Measurements from ENCODE around the gene CHRDL2. TPM values are rescaled to one million over a fixed set of nuclear protein-coding genes. Genes with fewer than 3 reads are reported as not detected.
A peak's percentile ranks its signal among the peaks of the same experiment; 100 is the strongest.

CHRDL2 gene
- total RNA-seq, 1 experiment from 2014 or later = 7.7 TPM

- Histone ChIP-seq H3K9me3 (ENCODE audit: low read depth, low read length, poor library complexity, severe bottlenecking) (no peaks in the 10 kb centered on the region), H3K4me1 (ENCODE audit: insufficient read depth, low read length, poor library complexity, severe bottlenecking) (no peaks in the 10 kb centered on the region), H3K4me3 (ENCODE audit: low read depth, low read length, poor library complexity, severe bottlenecking) (no peak overlapping the region), H3K27ac (ENCODE audit: low read depth, low read length, poor library complexity, severe bottlenecking) (no peak overlapping the region), H3K36me3 (ENCODE audit: insufficient read depth, low read length, poor library complexity, severe bottlenecking) (no peaks in the 10 kb centered on the region), H3K27me3 (replicated peaks; ENCODE audit: insufficient read depth, low read depth, low read length, poor library complexity) (no peaks in the 10 kb centered on the region)
- TF ChIP-seq EZH2 (IDR thresholded peaks at IDR 0.05; ENCODE audit: borderline replicate concordance, low read depth, low read length, poor library complexity, severe bottlenecking) (no peak), CTCF (conservative IDR thresholded peaks at IDR 0.05; ENCODE audit: low read depth, low read length) (no peak)
- intact Hi-C loops (cut with micrococcal nuclease; ENCODE audit: unreplicated experiment) = loop anchor here (5.0 kb wide), 1 partner anchor 169 kb away; no protein-coding TSS in a partner anchor
- DNase-seq (ENCODE audit: low spot score) = no peak
- BruUV-seq (replicated peaks) = no TSS peak
- ChIA-PET POLR2A (ENCODE audit: low non-redundant PET) (no interaction called here), CTCF (interaction anchor here (0.8 to 2.7 kb wide), 7 partner anchors 12 to 503 kb away, joined by 3 to 35 read pairs (median 5); no protein-coding TSS in a partner anchor)
These were observed 28.0 kb downstream of the CHRDL2 start for GRCh38 chr11:74703211-74703610.

DNA sequence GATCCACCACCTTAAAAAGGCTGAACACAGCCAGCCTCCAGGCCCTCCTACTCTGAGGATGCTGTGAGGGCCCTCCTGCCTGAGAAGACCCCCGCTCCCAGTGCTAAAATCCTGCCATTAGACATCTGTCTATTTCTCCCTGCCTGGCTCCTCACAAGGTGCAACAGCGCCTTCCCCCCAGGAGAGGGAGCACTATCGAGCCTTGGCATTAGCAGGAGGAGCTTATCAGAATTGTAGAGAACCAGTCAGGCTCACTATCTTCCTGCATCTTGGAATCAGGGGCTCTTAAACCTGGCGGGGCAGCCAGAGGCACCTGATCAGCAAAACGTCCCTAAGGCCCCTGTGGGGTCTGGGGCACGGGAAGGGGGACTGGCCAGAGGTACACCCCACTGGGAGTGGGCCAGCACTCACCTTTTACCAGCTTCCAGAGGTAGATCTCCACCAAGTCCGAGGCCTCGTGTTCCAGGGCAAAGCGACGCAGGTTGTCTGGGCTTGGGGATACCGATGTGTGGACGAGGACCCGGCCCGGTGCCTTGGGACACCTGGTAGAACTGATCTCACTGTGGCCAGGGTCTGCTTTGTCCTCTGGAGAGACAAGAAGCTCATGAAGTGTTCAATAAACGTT, 28.7 kb downstream of the CHRDL2 start:
- intact Hi-C loops (cut with micrococcal nuclease; ENCODE audit: unreplicated experiment) = loop anchor here (1.0 to 5.0 kb wide), 2 partner anchors 37 to 170 kb away; no protein-coding TSS in a partner anchor
- DNase-seq (ENCODE audit: low spot score) = peak; percentile 84
- Histone ChIP-seq H3K4me1 (ENCODE audit: insufficient read depth, low read length, poor library complexity, severe bottlenecking) (no peaks in the 10 kb centered on the region), H3K9me3 (ENCODE audit: low read depth, low read length, poor library complexity, severe bottlenecking) (no peaks in the 10 kb centered on the region), H3K27ac (ENCODE audit: low read depth, low read length, poor library complexity, severe bottlenecking) (no peak overlapping the region), H3K4me3 (ENCODE audit: low read depth, low read length, poor library complexity, severe bottlenecking) (no peak overlapping the region), H3K27me3 (replicated peaks; ENCODE audit: insufficient read depth, low read depth, low read length, poor library complexity) (no peaks in the 10 kb centered on the region), H3K36me3 (ENCODE audit: insufficient read depth, low read length, poor library complexity, severe bottlenecking) (no peaks in the 10 kb centered on the region)
- TF ChIP-seq CTCF (conservative IDR thresholded peaks at IDR 0.05; ENCODE audit: low read depth, low read length) (peak; percentile 97), EZH2 (IDR thresholded peaks at IDR 0.05; ENCODE audit: borderline replicate concordance, low read depth, low read length, poor library complexity, severe bottlenecking) (no peak)
- ChIA-PET POLR2A (ENCODE audit: low non-redundant PET) (no interaction called here), CTCF (interaction anchor here (0.5 to 2.7 kb wide), 17 partner anchors 8 to 546 kb away, joined by 3 to 35 read pairs (median 4); no protein-coding TSS in a partner anchor)
- BruUV-seq (replicated peaks) = no TSS peak

GRCh38 chr11:74701351-74701750, 29.9 kb downstream of the CHRDL2 start:
- H3K9me3 ChIP-seq (ENCODE audit: low read depth, low read length, poor library complexity, severe bottlenecking) = no peaks in the 10 kb centered on the region
- H3K27ac ChIP-seq (ENCODE audit: low read depth, low read length, poor library complexity, severe bottlenecking) = no peak overlapping the region
- no peaks in the 10 kb centered on the region for H3K36me3 ChIP-seq (ENCODE audit: insufficient read depth, low read length, poor library complexity, severe bottlenecking)
- no peaks in the 10 kb centered on the region for H3K4me1 ChIP-seq (ENCODE audit: insufficient read depth, low read length, poor library complexity, severe bottlenecking)
- BruUV-seq (replicated peaks) = no TSS peak
- ChIA-PET POLR2A (ENCODE audit: low non-redundant PET) (no interaction called here), CTCF (interaction anchor here (0.5 to 2.7 kb wide), 6 partner anchors 25 to 547 kb away, joined by 3 to 35 read pairs (median 8); no protein-coding TSS in a partner anchor)
- no peak for TF ChIP-seq EZH2 (IDR thresholded peaks at IDR 0.05; ENCODE audit: borderline replicate concordance, low read depth, low read length, poor library complexity, severe bottlenecking)
- peak; percentile 37; the same call in 1 of the 2 replicates for TF ChIP-seq CTCF (conservative IDR thresholded peaks at IDR 0.05; ENCODE audit: low read depth, low read length)
- no peak overlapping the region for H3K4me3 ChIP-seq (ENCODE audit: low read depth, low read length, poor library complexity, severe bottlenecking)
- peak; percentile 43 for DNase-seq (ENCODE audit: low spot score)
- no peaks in the 10 kb centered on the region for H3K27me3 ChIP-seq (replicated peaks; ENCODE audit: insufficient read depth, low read depth, low read length, poor library complexity)
- intact Hi-C loops (cut with micrococcal nuclease; ENCODE audit: unreplicated experiment) = loop anchor here (5.0 kb wide), 1 partner anchor 171 kb away; no protein-coding TSS in a partner anchor

All from A673 (cell line).